HG02981 (cell line): ENCODE measurements around the gene GRID1.

Source experiments
- ATAC-seq: cut with Tn5 transposase; IDR thresholded peaks from one replicate; pipeline ENCODE4 v1.9.1; 2021; ENCODE audit warnings: mild to moderate bottlenecking, moderate library complexity; ENCODE audit not compliant: unreplicated experiment

Gene GRID1

GRCh38 chr10:86355571-86356038 lies 11.0 kb downstream of the GRID1 start:
- ATAC-seq: no peak

GRCh38 chr10:86354761-86355540 lies 11.6 kb downstream of the GRID1 start:
- no peak for ATAC-seq

- ATAC-seq: no peak
These were observed 12.8 kb downstream of the GRID1 start for GRCh38 chr10:86353506-86354485.

DNA sequence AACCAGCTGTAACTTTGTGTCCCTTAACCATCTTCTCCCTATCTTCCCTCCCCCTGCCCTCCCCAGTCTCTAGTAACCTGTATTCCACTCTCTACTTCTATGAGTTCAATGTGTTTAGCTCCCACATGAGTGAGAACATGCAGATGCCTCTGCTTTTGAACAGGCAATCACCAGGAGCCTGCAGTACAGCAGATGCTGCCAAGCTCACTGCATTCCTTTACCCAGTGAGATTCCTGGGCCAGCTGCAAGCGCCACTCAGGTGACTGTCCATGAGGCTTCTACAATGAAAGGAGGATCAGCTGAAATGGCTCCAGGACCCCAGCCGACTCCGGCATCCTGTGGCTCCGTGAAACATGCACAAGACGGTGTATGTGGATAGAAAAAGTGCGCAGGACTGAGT lies 15.7 kb downstream of the GRID1 start:
- ATAC-seq: no peak

DNA sequence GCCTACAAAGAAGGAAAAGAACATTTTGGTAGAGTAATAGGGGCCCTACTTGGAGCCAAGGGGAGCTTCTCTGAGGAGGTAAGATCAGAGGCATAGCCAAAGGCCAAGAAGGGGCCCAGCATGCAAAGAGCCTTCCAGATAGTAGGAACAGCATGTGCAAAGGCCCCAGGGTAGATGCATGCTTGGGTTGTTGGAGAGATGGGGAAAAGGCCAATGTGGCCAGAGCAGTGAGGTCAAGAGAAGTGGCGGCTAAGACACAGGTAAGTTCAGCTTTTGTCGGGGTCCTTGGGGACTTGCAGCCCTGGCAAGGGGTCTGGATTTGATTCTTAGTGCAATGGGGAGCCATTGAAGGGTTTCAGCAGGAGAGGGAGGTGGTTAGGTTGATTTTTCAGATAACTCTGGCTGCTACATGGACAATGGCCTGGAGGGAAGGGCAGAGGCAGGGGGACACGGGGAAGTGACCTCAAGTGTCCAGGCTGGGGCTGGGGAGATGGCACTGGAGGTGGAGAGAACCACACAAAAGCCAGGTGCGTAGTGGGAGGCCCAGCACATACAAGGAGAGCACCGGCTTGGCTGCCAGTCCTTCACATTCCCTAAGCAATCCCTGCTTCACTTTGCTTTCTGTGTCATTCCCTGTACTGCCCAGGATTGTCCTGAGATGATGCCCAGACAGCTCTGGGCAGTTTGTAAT lies 16.5 kb downstream of the GRID1 start:
- ATAC-seq: no peak

DNA sequence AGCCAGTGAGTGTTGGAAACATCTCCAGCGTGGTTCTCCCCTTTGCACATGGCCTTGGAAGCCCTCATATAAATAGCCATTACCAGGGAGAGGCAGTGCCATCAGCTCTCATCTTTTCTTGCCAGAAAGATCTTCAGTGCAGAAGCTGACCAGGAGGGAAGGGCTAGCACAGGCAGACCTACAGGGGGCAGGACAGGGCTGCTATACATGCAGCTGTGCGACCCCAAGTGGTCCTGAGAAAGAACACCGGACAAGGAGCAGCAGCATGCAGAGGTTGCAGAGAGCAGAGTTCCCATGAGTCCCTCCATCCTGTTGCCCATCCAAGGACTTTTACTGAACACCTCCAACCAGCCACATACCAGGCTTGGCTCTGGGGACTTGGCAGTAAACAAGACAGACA lies 17.1 kb downstream of the GRID1 start:
- no peak for ATAC-seq

DNA sequence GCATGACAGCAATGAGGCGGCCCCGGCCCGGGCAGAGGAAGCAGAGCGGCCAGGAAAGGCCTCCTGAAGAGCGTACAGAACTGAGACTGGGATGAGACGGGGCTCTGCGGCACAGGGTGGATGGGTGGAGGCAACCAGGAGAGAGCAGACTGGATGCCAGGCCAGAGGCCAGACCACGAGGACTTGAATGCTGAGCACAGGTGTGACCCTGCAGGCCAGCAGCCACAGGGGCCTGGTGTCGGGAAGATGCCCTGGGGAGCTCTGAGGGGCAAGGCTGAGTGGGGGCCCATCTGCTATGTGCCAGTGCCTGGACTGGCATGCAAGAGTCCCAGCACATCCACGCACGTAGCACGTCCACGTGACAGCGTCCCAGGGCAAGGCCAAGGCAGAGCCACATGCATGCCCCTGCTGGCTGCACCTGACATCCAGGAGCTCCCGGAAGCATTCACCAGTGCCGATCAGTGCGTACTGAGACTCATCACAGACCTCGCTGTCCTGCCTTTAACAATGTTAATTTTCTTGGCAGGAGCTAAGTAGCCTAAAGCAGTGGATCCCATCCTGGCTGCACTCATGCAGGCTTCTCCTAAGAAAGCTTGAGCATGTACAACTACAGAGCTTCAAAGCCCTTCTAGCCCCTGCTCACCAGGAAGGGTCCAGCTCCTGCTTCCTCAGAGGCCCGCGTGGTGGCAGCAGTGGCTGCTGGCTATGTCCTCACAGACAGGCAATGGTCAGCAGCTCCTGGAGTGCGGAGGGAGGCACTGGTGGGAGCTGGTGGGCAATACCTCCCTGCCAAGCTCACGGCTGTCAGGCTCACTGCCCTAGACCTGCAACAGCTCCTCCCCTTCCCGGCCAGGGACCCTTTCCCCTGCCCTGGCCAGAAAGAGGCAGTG lies 18.0 kb downstream of the GRID1 start:
- no peak for ATAC-seq

DNA sequence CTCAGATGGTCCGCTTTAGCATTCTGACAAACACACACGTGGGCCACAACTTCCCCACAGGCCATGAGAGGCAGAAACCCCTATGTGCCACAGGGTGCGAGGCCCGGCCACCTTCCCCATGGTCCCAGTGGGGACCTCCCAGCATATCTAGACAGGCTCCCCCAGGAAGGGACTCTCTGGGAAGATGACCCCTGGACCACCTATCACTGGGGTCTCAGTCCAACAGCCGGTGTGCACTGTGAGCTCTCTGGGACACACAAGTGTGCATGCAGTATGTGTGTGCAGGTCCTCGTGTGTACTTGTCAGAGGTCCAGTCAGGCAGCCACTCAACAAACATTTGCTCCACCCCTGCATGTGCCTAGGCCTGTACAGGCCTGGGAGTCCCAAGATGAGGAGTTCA lies 18.7 kb downstream of the GRID1 start:
- no peak for ATAC-seq

- ATAC-seq: no peak
These were observed 19.6 kb downstream of the GRID1 start for GRCh38 chr10:86346799-86347665.

GRCh38 chr10:86345859-86346798 lies 20.5 kb downstream of the GRID1 start:
- ATAC-seq: no peak

- ATAC-seq: no peak
These were observed 21.2 kb downstream of the GRID1 start for GRCh38 chr10:86345296-86345858.

- ATAC-seq: no peak
These were observed 21.9 kb downstream of the GRID1 start for GRCh38 chr10:86344714-86345161.

DNA sequence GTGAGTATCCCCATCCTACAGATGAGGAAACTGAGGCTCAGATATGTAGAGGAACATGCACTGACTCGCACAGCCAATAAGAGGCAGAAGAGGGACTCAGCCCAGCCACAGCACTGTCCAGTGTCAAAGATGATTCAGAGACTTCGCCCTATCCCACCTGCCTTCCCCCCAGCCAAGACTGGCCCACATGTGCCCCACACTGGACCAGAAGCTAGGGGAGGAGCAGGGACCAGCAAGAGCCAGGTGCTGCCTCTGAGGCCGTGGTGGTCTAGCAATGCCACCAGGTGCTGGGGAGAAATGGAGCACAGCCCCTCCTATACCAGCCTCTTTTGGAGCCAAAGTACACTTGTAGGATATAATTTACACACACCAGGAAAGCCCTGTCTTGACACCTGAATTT lies 22.3 kb downstream of the GRID1 start:
- no peak for ATAC-seq

DNA sequence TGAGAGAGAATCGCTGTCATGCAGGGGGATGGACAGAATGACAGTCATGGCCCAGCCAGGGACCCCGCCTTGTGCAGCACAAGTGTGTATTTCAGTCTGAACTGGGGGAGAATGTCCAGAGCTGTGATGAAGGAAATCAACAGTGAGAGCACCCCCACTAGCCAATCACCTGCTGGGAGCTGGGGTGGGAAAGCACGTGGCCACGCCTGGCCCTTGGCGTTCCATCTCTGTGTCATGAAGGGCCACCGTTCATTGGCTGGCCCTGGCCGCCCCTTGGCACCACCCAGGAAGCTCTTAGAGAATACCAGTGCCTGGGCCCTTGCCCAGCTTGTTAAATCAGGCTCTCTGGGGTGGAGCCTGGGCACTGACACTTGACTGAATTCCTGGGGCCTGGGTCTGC lies 22.8 kb downstream of the GRID1 start:
- ATAC-seq: no peak

DNA sequence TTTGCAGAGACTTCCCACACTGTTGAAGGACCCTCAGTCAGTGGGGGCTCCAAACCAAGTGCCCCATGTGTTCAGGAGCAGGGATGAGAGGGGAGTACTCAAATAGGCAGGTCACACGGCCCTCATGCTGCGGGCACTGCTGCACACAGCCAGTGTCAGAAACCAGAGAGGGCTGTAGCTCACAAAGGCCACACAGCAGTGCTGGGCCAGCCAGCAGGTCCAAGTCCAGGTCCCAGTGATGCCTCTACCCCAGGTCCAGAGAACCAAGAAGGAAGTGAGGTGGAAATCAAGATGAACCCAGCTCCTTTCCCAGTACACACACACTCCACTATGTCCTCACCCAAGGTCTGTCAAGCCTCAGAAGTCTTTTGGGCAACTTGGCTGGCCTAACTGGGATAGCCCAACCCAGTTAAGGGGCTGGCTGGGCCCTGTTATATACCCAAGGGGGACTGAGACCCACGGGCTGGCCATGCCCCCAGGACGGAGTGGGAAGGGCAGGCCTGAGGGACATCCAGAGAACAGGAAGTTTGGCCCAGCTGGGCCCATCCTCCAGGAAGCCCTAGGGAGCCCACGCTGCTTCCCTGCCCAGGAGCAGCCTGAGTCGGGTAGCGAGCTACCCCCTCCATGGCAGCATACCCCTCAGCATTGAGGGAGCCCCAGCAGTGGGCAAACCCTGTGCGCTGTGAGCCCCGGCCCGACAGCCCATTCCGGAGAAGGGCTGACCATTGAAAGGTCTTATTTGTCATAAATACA lies 24.3 kb downstream of the GRID1 start:
- ATAC-seq: no peak

DNA sequence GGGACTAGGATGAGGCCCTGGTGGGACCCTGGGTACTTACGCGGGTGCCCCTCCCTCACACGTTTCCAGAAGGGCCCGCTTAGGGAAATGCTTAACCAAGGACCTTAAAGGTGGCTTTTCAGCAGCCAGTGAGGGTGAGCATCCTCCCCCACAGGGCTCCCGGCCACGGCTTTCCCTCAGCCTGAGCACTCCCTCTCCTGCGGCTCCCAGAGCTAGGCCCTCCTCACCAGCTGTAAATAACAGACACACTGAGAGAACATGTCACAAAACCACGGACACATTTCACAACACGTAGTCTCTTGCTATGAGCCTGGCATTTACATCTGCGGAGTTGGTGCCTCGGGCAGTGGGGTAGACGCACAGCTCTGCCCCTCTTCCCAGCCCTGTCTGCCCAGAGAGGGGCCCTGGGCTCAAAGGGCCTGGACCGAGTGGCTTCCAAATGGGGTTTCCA lies 25.2 kb downstream of the GRID1 start:
- ATAC-seq: no peak

GRCh38 chr10:86340991-86341260 lies 25.7 kb downstream of the GRID1 start:
- no peak for ATAC-seq
